Iris pigment epithelial cell (primary cell): ENCODE data around the gene CDK8.
"Not testable (repeated sequence)": the region's sequence is repeated elsewhere in the genome, so short reads cannot be mapped to it uniquely, and the experiment has no call there.

Experiments
- DNase-seq: peaks from one replicate; pipeline ENCODE4 v3.0.0-alpha.2; 2011; ENCODE audit warnings: low read depth

CDK8 gene

DNA sequence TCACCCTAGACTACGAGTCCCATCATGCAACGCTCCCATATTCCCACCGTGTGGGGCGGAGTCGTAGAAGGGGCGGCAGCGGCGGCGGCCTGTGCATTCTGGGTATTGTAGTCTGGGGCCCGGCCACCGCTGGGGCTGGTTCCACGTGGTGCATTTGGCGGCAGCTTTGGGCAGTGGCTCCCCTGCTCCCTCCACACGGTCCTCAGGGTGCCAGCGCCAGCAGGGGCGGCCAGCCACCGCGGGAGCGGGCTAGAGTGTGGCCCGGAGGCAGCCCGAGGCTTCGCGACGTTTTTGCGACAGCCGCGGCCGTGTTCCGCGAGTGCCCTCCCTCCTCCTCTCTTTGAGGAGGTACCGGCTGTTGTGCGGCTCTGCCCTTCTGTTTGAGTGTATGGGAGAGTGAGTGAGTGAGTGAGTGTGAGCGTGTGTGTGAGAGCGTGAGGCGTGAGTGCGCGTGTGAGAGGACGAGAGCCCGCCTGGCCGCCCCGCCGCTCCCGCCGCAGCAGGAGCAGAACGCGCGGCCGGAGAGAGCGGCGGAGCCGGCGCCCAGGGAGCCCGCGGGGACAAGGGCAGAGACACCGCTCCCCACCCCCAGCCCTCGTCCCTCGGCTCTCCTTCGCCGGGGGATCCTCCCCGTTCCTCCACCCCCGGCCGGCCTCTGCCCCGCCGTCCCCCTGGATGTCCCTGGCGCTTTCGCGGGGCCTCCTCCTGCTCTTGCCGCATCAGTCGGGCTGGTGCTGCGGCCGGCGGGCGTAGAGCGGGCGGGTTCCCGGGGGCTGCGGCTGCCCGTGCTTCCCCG lies at the start of gene CDK8:
CDK8 (plus strand) TSS at position 343 of the 796 bp plus-strand sequence. CDS start 513 bp downstream, outside the sequence.
- peak; percentile 91 for DNase-seq

GRCh38 chr13:26208287-26208686 lies 45.6 kb upstream of the CDK8 start:
- no peak for DNase-seq

DNA sequence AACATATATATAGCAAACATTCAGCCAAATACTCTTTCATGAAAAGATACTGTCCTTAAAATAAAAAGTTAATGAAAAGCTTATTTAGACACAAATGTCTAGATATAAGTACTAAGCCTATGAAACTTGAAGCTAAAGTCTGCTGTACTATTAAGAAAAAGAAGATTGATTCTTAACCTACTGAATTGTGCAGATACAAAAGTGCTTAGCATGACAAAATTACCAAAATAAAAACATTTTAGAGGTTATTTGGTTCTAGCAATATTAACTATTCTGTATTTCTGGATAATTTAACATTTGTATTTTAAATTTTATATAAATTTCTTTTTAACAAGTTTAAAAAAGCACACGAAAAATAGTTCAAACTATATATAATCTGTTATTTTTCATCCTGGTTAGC lies 40.6 kb upstream of the CDK8 start:
- no peak for DNase-seq

- DNase-seq = no peak
Measured at GRCh38 chr13:26213982-26214381, 39.9 kb upstream of the CDK8 start.

- no peak for DNase-seq
Measured at GRCh38 chr13:26216042-26216441, 37.9 kb upstream of the CDK8 start.

DNA sequence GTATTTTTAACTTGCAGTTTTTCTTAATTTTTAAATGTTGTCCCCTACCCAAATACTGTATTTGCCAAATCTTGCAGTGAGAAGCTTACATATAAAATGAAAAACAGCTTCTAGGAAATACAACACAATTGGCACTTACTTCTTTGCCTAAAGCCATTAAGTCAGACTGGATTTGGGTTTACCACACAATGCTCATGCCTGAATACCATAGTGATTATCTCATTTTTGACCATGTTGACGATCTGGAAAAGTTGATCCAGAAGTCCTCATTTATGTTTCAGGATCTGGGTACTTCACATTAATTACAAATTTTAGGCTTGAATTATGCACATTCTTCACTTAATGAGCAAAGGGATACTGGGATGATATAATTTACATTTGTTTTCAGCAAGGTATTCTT lies 34.2 kb upstream of the CDK8 start:
- DNase-seq = peak; percentile 60

DNA sequence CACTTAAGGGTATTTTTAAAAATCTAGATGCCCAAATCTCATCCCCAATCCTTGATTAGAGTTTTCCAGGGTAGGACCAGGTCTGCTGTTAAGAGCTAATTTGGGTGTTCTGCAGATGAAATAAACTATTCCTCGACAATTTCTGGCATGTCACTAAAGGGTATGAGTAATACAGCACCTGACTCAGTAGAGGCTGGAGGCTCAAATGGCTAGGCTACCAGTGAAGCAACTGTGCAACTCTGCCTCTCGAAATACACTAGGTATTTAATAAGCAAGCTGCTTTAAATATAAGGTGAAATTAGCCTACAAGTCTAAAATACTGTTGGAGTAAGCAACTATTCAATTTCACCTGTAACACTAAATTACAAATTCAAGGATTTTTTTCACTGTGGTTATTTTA lies 33.4 kb upstream of the CDK8 start:
- peak; percentile 85 for DNase-seq

DNA sequence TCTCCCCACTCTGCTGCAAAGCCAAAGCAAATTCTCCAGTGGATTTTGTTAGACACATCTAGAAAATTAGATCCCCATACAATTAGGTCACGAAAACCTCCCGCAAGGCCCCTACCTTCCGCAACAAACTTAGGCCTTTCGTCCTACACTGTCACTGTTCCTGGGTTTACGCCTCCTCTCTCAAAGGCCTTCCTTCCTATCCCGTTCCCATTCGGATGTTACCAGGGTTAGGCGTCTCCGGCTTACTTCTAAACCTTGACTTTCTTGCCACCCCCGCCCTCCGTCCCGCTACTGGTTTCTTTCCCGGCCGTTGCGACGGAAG lies 32.6 kb upstream of the CDK8 start:
- DNase-seq = no peak

- peak; percentile 99 for DNase-seq
Measured at GRCh38 chr13:26221721-26222519, 32.0 kb upstream of the CDK8 start, which contains the start of gene RNF6. Gene RNF6, minus strand, starts transcription at chr13:26222314. Its CDS starts 2,665 bp downstream, at chr13:26219649.

GRCh38 chr13:26222520-26223046 lies 31.3 kb upstream of the CDK8 start:
- no peak for DNase-seq

- DNase-seq = no peak
Measured at GRCh38 chr13:26225896-26226617, 27.9 kb upstream of the CDK8 start.

DNA sequence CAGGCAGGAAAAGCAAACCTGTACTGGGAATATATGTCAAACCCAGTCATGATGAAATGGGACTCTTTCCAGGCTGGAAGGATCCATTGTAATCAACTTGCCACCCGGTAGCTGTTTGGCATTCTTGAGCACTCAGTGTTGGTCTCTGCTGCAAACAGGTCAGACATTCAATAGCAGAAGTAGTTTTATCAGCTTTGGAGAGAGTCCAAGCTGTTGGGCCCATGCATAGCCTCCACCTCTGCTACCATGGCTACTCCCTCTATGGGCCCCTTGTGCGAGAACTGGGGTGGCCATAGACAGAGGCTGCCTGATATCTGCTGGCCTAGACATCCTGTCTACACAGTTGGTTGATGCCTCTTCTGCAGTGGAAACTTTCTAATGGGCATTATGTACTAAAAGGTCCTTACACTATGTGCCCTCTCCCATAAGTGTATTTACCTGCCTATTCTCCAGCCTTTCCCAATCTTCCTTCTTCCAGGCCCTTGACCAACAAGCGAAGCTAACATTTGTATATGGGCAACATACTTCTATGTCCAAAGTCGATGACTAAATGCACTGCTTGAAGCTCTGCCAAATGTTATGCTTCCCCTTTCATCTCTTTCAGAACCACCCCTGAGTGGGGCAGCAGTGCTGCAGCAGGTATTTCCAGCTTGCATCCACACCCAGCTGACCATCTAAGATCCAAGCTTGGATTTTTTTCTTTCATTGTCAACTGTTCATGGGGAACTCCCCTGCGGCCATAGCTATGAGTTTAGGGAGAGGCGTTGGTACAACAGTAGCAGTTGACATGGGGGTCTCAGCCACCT lies 26.6 kb upstream of the CDK8 start:
- no peak for DNase-seq

DNA sequence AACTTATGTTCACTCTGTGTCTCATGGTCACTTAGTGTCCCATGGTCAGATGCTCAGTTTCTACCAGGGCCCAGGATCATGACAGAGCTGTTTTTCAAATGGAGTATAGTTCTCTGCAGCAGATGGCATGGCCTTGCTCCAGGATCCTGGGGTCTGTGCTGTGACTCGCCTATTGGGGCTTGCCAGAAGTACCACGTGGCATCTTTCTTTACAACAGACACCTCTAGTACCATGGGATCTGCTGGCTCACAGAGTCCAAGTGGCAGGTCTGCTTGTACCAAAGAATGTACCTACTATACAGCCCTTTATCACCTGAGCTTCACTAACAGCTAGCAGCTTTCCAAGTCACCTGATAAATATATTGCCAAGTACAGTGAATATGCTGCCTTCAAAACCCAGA lies 25.8 kb upstream of the CDK8 start:
- no peak for DNase-seq

DNA sequence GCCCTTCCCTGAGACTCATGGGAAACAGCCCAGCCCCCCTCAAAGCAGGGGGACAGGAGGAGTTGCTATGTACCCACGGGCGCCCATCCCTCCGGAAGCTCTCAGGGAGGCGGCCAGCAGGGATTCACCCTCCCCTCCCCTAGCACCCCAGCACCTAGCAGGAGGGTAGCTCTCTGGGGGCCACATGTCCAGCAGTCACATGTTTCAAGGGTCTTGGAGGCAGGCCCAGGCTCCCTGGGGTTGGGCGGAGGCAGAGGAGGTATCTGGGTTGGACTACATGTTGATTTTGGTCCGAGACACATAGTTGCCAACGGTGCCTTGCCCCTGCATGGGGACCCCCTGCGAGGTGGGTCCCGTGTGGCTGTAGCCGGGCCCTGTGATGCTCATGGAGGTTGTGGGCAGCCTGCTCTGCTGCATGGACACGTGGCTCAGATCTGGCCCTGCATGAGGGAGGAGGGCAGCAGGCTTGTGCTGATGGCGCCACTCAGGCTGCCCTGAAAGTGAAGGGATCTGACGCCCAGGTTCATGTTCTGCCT lies 24.8 kb upstream of the CDK8 start:
- DNase-seq = no peak

GRCh38 chr13:26230703-26231102 lies 23.2 kb upstream of the CDK8 start:
- DNase-seq = no peak

- DNase-seq = peak; percentile 19
Measured at GRCh38 chr13:26236296-26236695, 17.6 kb upstream of the CDK8 start.

- peak; percentile 59 for DNase-seq
Measured at GRCh38 chr13:26246154-26246553, 7.8 kb upstream of the CDK8 start.

DNA sequence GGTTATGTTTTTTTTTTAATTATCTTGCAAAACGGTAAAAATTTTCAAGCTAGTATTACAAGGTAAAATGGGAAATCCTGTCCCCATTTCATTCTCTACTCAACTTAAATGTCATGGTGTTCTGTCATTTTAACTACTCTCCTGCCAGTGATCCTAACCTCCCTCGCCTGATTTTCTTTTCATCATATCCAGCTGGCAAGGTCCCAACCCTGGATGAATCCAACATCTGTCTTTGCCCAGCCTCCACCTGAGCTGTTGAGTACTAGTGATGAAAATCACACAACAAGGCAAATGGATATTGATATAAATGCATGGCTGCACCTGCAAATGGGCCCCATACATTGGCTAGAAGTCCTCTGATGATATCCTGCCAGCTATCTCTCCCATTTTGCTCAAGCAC lies 6.9 kb upstream of the CDK8 start:
- no peak for DNase-seq

DNA sequence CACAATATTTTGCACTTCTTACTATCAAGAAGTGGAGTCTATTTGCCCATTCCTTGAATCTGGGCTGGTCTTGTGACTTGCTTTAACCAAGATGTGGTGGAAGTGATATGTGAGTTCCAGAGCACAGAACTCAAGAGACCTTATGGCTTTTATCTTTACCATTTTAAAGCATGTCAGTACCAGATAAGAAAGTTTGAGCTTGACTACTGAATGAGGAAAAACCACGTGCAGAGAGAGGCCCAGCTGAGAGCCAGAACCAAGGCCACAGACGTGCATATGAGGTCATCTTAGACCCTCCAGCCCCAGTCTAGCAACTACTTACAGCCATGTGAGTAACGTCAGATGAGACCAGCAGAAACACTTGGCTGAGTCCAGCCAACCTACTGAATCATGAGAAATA lies 6.3 kb upstream of the CDK8 start:
- peak; percentile 27 for DNase-seq

DNA sequence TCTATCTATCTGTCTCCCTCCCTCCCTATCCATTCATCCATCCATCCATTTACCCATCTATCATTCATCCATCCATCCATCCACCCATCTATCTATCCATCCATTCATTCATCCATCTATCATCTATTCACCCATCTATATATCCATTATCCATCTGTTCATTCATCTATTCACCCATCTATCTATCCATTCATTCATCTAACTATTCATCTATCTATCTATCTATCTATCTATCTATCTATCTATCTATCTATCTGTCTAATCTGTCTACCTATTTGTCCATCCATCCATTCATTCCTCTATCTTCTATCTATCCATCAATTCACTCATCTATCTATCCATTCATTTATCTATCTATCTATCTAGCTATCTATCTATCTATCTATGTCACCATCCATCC lies 4.4 kb upstream of the CDK8 start:
- no peak for DNase-seq

- DNase-seq = not testable (repeated sequence)
Measured at GRCh38 chr13:26252006-26252405, 1.9 kb upstream of the CDK8 start.
